Measurements from ENCODE around the gene CCL8.

DNA sequence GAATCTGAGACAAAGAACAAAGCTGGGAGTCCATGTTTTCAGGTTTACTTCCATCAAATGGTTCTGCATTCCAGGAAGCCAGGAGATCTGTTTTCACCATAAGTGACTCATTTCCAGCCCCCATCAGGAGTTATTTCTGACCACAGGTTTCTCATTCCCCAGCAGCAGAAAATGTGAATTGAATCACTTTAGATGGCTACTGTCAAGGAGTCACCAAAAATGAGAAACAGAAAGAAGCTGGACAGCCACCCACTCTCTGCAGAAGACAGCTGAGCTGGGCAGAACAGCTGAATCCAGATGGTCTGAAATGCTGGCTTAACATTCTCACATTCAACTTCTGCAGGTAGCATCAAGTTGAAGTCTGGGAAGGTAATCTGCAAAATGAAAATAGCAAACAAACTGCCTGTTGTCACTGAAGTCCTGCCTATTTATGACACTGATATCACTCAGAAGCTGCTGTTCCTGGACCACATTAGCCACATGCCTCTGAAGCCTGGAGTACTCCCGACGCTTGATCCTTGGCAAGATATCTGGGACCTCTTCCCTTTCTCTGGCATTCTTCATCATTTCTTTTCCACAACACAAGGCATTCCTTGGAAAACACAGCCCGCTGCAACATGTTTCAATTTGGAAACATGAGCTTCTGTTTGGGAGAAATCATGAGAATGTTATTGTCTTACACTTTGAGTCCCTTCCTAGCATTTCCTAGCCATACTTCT lies 18.4 kb upstream of the CCL8 start:
- TF ChIP-seq, protein P1, sequence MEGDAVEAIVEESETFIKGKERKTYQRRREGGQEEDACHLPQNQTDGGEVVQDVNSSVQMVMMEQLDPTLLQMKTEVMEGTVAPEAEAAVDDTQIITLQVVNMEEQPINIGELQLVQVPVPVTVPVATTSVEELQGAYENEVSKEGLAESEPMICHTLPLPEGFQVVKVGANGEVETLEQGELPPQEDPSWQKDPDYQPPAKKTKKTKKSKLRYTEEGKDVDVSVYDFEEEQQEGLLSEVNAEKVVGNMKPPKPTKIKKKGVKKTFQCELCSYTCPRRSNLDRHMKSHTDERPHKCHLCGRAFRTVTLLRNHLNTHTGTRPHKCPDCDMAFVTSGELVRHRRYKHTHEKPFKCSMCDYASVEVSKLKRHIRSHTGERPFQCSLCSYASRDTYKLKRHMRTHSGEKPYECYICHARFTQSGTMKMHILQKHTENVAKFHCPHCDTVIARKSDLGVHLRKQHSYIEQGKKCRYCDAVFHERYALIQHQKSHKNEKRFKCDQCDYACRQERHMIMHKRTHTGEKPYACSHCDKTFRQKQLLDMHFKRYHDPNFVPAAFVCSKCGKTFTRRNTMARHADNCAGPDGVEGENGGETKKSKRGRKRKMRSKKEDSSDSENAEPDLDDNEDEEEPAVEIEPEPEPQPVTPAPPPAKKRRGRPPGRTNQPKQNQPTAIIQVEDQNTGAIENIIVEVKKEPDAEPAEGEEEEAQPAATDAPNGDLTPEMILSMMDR (IDR thresholded peaks at IDR 0.05; ENCODE audit: low read depth, low read length, poor library complexity, severe bottlenecking): no peak
- no peak for TF ChIP-seq EZH2phosphoT487 (IDR thresholded peaks at IDR 0.05; ENCODE audit: borderline replicate concordance, low read length)
